Gastroesophageal sphincter (tissue), 3 donors: ENCODE results near the gene RAB14.

Source experiments
- CTCF ChIP-seq, 4 experiments: fragments of 200-600 bp in 2 of 4; fragments of 450-650 bp in 2 of 4; sonication (generic) in 1 of 4; IDR thresholded peaks; one replicate each; pipeline ENCODE4 v1.5.1; 2017 to 2019; ENCODE audit warnings: antibody characterized with exemption in 4 of 4, mild to moderate bottlenecking in 2 of 4, moderate library complexity in 2 of 4
- EP300 ChIP-seq: sonication (generic); formaldehyde crosslinking; IDR thresholded peaks from one replicate; pipeline ENCODE4 v1.6.1; 2017; ENCODE audit warnings: antibody characterized with exemption, mild to moderate bottlenecking

DNA sequence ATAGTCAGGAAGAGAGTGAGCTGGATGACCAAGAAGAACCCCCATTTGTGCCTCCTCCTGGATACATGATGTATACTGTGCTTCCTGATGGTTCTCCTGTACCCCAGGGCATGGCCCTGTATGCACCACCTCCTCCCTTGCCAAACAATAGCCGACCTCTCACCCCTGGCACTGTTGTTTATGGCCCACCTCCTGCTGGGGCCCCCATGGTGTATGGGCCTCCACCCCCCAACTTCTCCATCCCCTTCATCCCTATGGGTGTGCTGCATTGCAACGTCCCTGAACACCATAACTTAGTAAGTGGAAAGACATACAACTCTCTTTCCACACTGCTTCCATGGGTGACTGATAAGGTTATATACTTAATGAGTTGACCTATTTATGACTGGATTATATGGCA is 51.5 kb downstream of the RAB14 start:
- TF ChIP-seq CTCF (IDR thresholded peaks at IDR 0.05) = no peak
- no peak for TF ChIP-seq EP300
